K562 (cell line): ENCODE data around the gene PPIA. TPM values are rescaled to one million over a fixed set of nuclear protein-coding genes. Genes with fewer than 3 reads are reported as not detected.

ENCODE experiments used
- ATAC-seq: fragments of 200-7000 bp; cut with Tn5 transposase; 3 replicates; pipeline ENCODE4 v1.9.1; 2020; ENCODE audit warnings: moderate library complexity
- BruUV-seq: library from RNA; stranded (reverse); fragments of 400-500 nt; replicated peaks from 2 replicates; lab custom pipeline; 2021; lab: Mats Ljungman, UMichigan
- CTCF ChIA-PET: fragments of 300-600 bp; formaldehyde crosslinking; extraction: SDS; loops from one replicate; lab custom pipeline; 2021; ENCODE audit warnings: low intra/inter-chr PET ratio; lab: Yijun Ruan, JAX
- POLR2A ChIA-PET: fragments of 300-600, 350-650 bp; sonication (Branson Sonifier 250); formaldehyde crosslinking; extraction: SDS; loops from one replicate; lab custom pipeline; 2021; ENCODE audit warnings: antibody characterized with exemption, inconsistent platforms; lab: Yijun Ruan, JAX
- DNase-seq, 4 experiments: peaks; one replicate each; pipeline versions ENCODE4 v3.0.0 to v3.0.0-alpha.2; 2011 to 2018; ENCODE audit warnings: low spot score in 3 of 4, mixed read lengths in 3 of 4; ENCODE audit errors: extremely low read depth in 1 of 4
- FAIRE-seq: peaks from 2 replicates; lab custom pipeline; 2011; peaks lifted over from hg19 to GRCh38; lab: Jason Lieb, UNC
- H2AFZ ChIP-seq: 2 replicates; pipeline ENCODE4 v1.6.0; 2011; ENCODE audit warnings: low read depth, low read length, control low read depth, inconsistent platforms
- H3K27ac ChIP-seq: fragments of 200-600 bp; 3 replicates; pipeline ENCODE4 v1.8.0; 2011; ENCODE audit warnings: low read depth, mild to moderate bottlenecking, control low read depth, inconsistent platforms, low read length, moderate library complexity, mixed read lengths; ENCODE audit errors: extremely low read depth
- H3K27me3 ChIP-seq, 2 experiments: fragments of 300-600 bp in 1 of 2; 2 replicates in 1 of 2; 3 replicates in 1 of 2; pipeline versions ENCODE4 v1.6.0 to v1.8.0; 2011; ENCODE audit warnings: inconsistent platforms in 2 of 2, low read length in 2 of 2, mild to moderate bottlenecking in 1 of 2, mixed read lengths in 1 of 2, moderate library complexity in 1 of 2; ENCODE audit not compliant: control insufficient read depth in 2 of 2, insufficient read depth in 2 of 2
- H3K36me3 ChIP-seq: fragments of 300-600 bp; 3 replicates; pipeline ENCODE4 v1.8.0; 2011; ENCODE audit warnings: mild to moderate bottlenecking, low read length, inconsistent platforms; ENCODE audit not compliant: control insufficient read depth, insufficient read depth
- H3K4me1 ChIP-seq, 2 experiments: fragments of 200-600 bp in 1 of 2; replicated peaks in 1 of 2; 2 replicates in 1 of 2; 3 replicates in 1 of 2; pipeline versions ENCODE4 v1.5.1 to v1.8.0; 2011; ENCODE audit warnings: inconsistent platforms in 2 of 2, low read length in 2 of 2, mild to moderate bottlenecking in 1 of 2, mixed read lengths in 1 of 2, moderate library complexity in 1 of 2; ENCODE audit not compliant: control insufficient read depth in 2 of 2, insufficient read depth in 2 of 2
- H3K4me2 ChIP-seq: 2 replicates; pipeline ENCODE4 v1.6.1; 2011; ENCODE audit warnings: low read length, control low read depth, inconsistent platforms, mixed read lengths; ENCODE audit not compliant: insufficient read depth
- H3K4me3 ChIP-seq: fragments of 200-600 bp; sonication (generic), shearing (Covaris generic); 2 replicates; pipeline ENCODE4 v1.5.1; 2016; ENCODE audit warnings: control low read depth, inconsistent platforms
- H3K79me2 ChIP-seq: fragments of 200-600 bp; 3 replicates; pipeline ENCODE4 v1.8.0; 2011; ENCODE audit warnings: low read length, inconsistent platforms; ENCODE audit not compliant: control insufficient read depth, insufficient read depth
- H3K9ac ChIP-seq, 2 experiments: 2 replicates each; pipeline versions ENCODE4 v1.6.0 to v1.6.1; 2011; ENCODE audit warnings: low read depth in 2 of 2, low read length in 2 of 2, control low read depth in 1 of 2, inconsistent platforms in 1 of 2, mild to moderate bottlenecking in 1 of 2, mixed read lengths in 1 of 2; ENCODE audit not compliant: insufficient read depth in 1 of 2
- H3K9me1 ChIP-seq: one replicate; pipeline ENCODE4 v1.6.0; 2011; ENCODE audit warnings: inconsistent platforms, mild to moderate bottlenecking, low read length, moderate library complexity; ENCODE audit not compliant: control insufficient read depth, insufficient read depth
- H3K9me3 ChIP-seq: replicated peaks from 2 replicates; pipeline ENCODE4 v1.5.1; 2011; ENCODE audit warnings: low read depth, low read length, inconsistent platforms; ENCODE audit not compliant: control insufficient read depth, insufficient read depth
- H4K20me1 ChIP-seq: replicated peaks from 2 replicates; pipeline ENCODE4 v1.6.1; 2011; ENCODE audit warnings: low read length, inconsistent platforms, mixed read lengths; ENCODE audit not compliant: control insufficient read depth, insufficient read depth
- CBFB ChIP-seq: sonication (generic); formaldehyde crosslinking; IDR thresholded peaks from 2 replicates; pipeline ENCODE4 v1.4.0; 2020; ENCODE audit warnings: mild to moderate bottlenecking, missing genetic modification reagents
- DIDO1 ChIP-seq: fragments of 450-650 bp; IDR thresholded peaks from 2 replicates; pipeline ENCODE4 v1.6.1; 2016; ENCODE audit warnings: low read depth, missing biosample characterization, missing genetic modification characterization
- FIP1L1 ChIP-seq: fragments of 200-400 bp; formaldehyde crosslinking; IDR thresholded peaks from 2 replicates; pipeline ENCODE4 v1.6.1; 2018; ENCODE audit warnings: mild to moderate bottlenecking, low read depth, low read length; ENCODE audit not compliant: poor library complexity, severe bottlenecking
- GTF2F1 ChIP-seq: IDR thresholded peaks from 2 replicates; pipeline ENCODE4 v1.6.1; 2011; ENCODE audit warnings: low read depth, low read length, improper control_type of control experiment
- ILF3 ChIP-seq: fragments of 450-650 bp; IDR thresholded peaks from 2 replicates; pipeline ENCODE4 v1.6.1; 2018; ENCODE audit warnings: antibody characterized with exemption, mild to moderate bottlenecking, moderate library complexity, borderline replicate concordance
- KAT7 ChIP-seq: sonication (generic); formaldehyde crosslinking; IDR thresholded peaks from 2 replicates; pipeline ENCODE4 v1.8.0; 2022; ENCODE audit warnings: missing genetic modification reagents, mild to moderate bottlenecking, borderline replicate concordance
- MAZ ChIP-seq, 2 experiments: fragments of 450-650 bp in 1 of 2; sonication (generic) in 1 of 2; formaldehyde crosslinking; IDR thresholded peaks in 1 of 2; conservative IDR thresholded peaks in 1 of 2; 2 replicates each; pipeline versions ENCODE4 v1.4.0 to v1.5.0; 2020; ENCODE audit warnings: mild to moderate bottlenecking in 1 of 2, missing genetic modification reagents in 1 of 2
- MEF2D ChIP-seq: conservative IDR thresholded peaks from 2 replicates; pipeline ENCODE4 v1.6.1; 2016; ENCODE audit warnings: low read depth, missing genetic modification characterization, missing compliant biosample characterization
- SMAD1 ChIP-seq: fragments of 150-350 bp; IDR thresholded peaks from 2 replicates; pipeline ENCODE4 v1.6.1; 2014; ENCODE audit warnings: low read length, low read depth; ENCODE audit not compliant: partially characterized antibody
- TOE1 ChIP-seq, 2 experiments: fragments of 450-650 bp in 1 of 2; sonication (generic) in 1 of 2; formaldehyde crosslinking in 1 of 2; IDR thresholded peaks; 2 replicates each; pipeline versions ENCODE4 v1.7.1 to v1.8.0; 2016 to 2022; ENCODE audit warnings: borderline replicate concordance in 2 of 2, mild to moderate bottlenecking in 2 of 2, antibody characterized with exemption in 1 of 2, inconsistent platforms in 1 of 2, low read depth in 1 of 2, missing genetic modification reagents in 1 of 2, moderate library complexity in 1 of 2
- ZBED1 ChIP-seq: IDR thresholded peaks from 2 replicates; pipeline ENCODE4 v1.6.1; 2014
- ZNF445 ChIP-seq: fragments of 250-450 bp; sonication (Bioruptor Pico); IDR thresholded peaks from 2 replicates; pipeline ENCODE4 v1.4.0; 2020; ENCODE audit warnings: low read depth, mild to moderate bottlenecking, moderate library complexity
- ZNF668 ChIP-seq: fragments of 250-450 bp; sonication (Bioruptor Pico); IDR thresholded peaks from 2 replicates; pipeline ENCODE4 v1.8.0; 2022; ENCODE audit warnings: mild to moderate bottlenecking, inconsistent platforms
- WGBS: fragments of 100-300 bp; shearing (Covaris generic); methylation state at CpG from one replicate; pipeline ENCODE4 v1.1.6; 2016; ENCODE audit warnings: low coverage, mixed read lengths; ENCODE audit not compliant: insufficient coverage; ENCODE audit errors: missing lambda C conversion rate; 5-methylcytosine and 5-hydroxymethylcytosine counted together
- in situ Hi-C: fragments of 300-500 bp; cut with MboI; formaldehyde crosslinking; loops from 4 replicates; pipeline ENCODE4 v1.15.0; 2018; ENCODE audit warnings: inconsistent platforms, mixed read lengths
- intact Hi-C: fragments of 100-400 bp; cut with micrococcal nuclease; formaldehyde crosslinking; loops from 2 replicates; pipeline ENCODE4 v1.14.2; 2022
- polyA plus RNA-seq, 8 experiments: library from polyadenylated mRNA; depleted of rRNA in 4 of 8; stranded (reverse) in 5 of 8; unstranded in 3 of 8; fragments of >200 nt; fragmentation: Nextera tagmentation in 2 of 8; fragmentation: Illumina TruSeq in 1 of 8; extraction: Ambion mirVana in 2 of 8; extraction: Trizol in 1 of 8; gene quantifications; 2 replicates each; pipeline versions ENCODE4 v1.2.1 to v1.2.3, GENCODE V29; 2011 to 2014; ENCODE audit warnings: inconsistent platforms in 1 of 8, missing spikeins in 1 of 8
- total RNA-seq, 7 experiments: library from RNA; depleted of rRNA in 6 of 7; stranded (reverse); fragments of >200 nt in 6 of 7; fragmentation: Illumina TruSeq in 2 of 7; extraction: Trizol in 2 of 7; gene quantifications; 2 replicates each; pipeline versions ENCODE4 v1.2.1 to v1.2.3, GENCODE V29; 2011 to 2021; ENCODE audit warnings: low replicate concordance in 1 of 7
- TF ChIP-seq, protein P1 (sequence below): fragments of 450-650 bp; IDR thresholded peaks from one replicate; pipeline ENCODE4 v1.6.1; 2018; ENCODE audit warnings: mild to moderate bottlenecking, moderate library complexity; ENCODE audit not compliant: partially characterized antibody
- TF ChIP-seq, protein P2 (sequence below), 2 experiments: fragments of 150-350 bp in 1 of 2; IDR thresholded peaks; 2 replicates each; pipeline ENCODE4 v1.6.1; 2012 to 2016; ENCODE audit warnings: low read depth in 2 of 2, low read length in 2 of 2, mild to moderate bottlenecking in 1 of 2, moderate library complexity in 1 of 2
- TF ChIP-seq, protein P3 (sequence below): sonication (generic); formaldehyde crosslinking; IDR thresholded peaks from 2 replicates; pipeline ENCODE4 v1.8.0; 2022; ENCODE audit warnings: mild to moderate bottlenecking, missing genetic modification reagents, borderline replicate concordance

Gene PPIA
- total and polyA plus RNA-seq, 9 of the 15 experiments (the other 6 are each of a cell fraction or from before 2014, with no cell fraction given): 2,583 to 7,504 (median 3,973) TPM

DNA sequence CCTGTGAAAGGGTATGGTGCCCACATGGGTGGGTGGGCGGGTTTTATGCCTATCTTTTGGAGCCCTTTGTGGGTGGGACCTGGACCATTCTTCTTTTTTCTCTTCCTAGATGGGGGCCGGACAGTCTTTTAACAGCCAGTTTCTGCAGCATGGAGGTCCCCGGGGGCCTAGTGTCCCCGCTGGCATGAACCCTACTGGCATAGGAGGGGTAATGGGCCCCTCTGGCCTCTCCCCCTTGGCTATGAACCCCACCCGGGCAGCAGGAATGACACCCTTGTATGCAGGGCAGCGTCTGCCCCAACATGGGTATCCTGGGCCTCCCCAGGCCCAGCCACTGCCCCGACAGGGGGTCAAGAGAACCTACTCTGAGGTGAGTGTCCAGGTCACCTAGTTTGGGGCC lies 38.7 kb upstream of the PPIA start:
- WGBS: 72% methylated on average over 6 of the region's 7 CpGs
- no TSS peak for BruUV-seq
- Histone ChIP-seq H2AFZ (no peak overlapping the region), H3K36me3 (peaks cover 46% of the 10 kb centered on the region; the same call in 2 of the 3 replicates), H3K4me3 (no peak overlapping the region), H3K27ac (no peak overlapping the region), H3K9ac (no peak overlapping the region), H4K20me1 (0 out of 2 replicates have a peak, but pooled peaks cover 5% of the 10 kb centered on the region), H3K9me1 (no peaks in the 10 kb centered on the region), H3K9me3 (no peaks in the 10 kb centered on the region), H3K4me1 (peaks cover 16 to 41% of the 10 kb centered on the region in 2 experiments; a peak in 4 of 5 replicates), H3K79me2 (peaks cover 35% of the 10 kb centered on the region), H3K27me3 (no peaks in the 10 kb centered on the region), H3K4me2 (no peak overlapping the region)
- POLR2A ChIA-PET: no interaction called here
- CTCF ChIA-PET: no interaction called here
- ATAC-seq (no peak), DNase-seq (no peak), FAIRE-seq (no peak)
- intact Hi-C loops: no loop called here
- in situ Hi-C loops: no loop called here
- TF ChIP-seq TOE1 (IDR thresholded peaks at IDR 0.05; ENCODE audit: borderline replicate concordance): no peak
- no peak for TF ChIP-seq TOE1 (CRISPR knock-in tag; IDR thresholded peaks at IDR 0.05; ENCODE audit: borderline replicate concordance, low read depth)
- no peak for TF ChIP-seq MAZ (CRISPR knock-in tag; conservative IDR thresholded peaks at IDR 0.05 in 1 of 2, IDR thresholded peaks at IDR 0.05 in 1 of 2)
- no peak for TF ChIP-seq SMAD1
- TF ChIP-seq KAT7 (CRISPR knock-in tag): no peak
- TF ChIP-seq ZNF445 (CRISPR knock-in tag): no peak
- TF ChIP-seq MEF2D (tag): no peak
- no peak for TF ChIP-seq ILF3
- TF ChIP-seq ZNF668 (CRISPR knock-in tag): no peak
- TF ChIP-seq CBFB (CRISPR knock-in tag): no peak
- TF ChIP-seq, protein P1, sequence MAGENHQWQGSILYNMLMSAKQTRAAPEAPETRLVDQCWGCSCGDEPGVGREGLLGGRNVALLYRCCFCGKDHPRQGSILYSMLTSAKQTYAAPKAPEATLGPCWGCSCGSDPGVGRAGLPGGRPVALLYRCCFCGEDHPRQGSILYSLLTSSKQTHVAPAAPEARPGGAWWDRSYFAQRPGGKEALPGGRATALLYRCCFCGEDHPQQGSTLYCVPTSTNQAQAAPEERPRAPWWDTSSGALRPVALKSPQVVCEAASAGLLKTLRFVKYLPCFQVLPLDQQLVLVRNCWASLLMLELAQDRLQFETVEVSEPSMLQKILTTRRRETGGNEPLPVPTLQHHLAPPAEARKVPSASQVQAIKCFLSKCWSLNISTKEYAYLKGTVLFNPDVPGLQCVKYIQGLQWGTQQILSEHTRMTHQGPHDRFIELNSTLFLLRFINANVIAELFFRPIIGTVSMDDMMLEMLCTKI: no peak
- no peak for TF ChIP-seq ZBED1
- TF ChIP-seq, protein P2, sequence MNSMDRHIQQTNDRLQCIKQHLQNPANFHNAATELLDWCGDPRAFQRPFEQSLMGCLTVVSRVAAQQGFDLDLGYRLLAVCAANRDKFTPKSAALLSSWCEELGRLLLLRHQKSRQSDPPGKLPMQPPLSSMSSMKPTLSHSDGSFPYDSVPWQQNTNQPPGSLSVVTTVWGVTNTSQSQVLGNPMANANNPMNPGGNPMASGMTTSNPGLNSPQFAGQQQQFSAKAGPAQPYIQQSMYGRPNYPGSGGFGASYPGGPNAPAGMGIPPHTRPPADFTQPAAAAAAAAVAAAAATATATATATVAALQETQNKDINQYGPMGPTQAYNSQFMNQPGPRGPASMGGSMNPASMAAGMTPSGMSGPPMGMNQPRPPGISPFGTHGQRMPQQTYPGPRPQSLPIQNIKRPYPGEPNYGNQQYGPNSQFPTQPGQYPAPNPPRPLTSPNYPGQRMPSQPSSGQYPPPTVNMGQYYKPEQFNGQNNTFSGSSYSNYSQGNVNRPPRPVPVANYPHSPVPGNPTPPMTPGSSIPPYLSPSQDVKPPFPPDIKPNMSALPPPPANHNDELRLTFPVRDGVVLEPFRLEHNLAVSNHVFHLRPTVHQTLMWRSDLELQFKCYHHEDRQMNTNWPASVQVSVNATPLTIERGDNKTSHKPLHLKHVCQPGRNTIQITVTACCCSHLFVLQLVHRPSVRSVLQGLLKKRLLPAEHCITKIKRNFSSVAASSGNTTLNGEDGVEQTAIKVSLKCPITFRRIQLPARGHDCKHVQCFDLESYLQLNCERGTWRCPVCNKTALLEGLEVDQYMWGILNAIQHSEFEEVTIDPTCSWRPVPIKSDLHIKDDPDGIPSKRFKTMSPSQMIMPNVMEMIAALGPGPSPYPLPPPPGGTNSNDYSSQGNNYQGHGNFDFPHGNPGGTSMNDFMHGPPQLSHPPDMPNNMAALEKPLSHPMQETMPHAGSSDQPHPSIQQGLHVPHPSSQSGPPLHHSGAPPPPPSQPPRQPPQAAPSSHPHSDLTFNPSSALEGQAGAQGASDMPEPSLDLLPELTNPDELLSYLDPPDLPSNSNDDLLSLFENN (IDR thresholded peaks at IDR 0.05; ENCODE audit: low read depth in 2 of 2, low read length in 2 of 2): no peak
- TF ChIP-seq GTF2F1: no peak
- TF ChIP-seq, protein P3, sequence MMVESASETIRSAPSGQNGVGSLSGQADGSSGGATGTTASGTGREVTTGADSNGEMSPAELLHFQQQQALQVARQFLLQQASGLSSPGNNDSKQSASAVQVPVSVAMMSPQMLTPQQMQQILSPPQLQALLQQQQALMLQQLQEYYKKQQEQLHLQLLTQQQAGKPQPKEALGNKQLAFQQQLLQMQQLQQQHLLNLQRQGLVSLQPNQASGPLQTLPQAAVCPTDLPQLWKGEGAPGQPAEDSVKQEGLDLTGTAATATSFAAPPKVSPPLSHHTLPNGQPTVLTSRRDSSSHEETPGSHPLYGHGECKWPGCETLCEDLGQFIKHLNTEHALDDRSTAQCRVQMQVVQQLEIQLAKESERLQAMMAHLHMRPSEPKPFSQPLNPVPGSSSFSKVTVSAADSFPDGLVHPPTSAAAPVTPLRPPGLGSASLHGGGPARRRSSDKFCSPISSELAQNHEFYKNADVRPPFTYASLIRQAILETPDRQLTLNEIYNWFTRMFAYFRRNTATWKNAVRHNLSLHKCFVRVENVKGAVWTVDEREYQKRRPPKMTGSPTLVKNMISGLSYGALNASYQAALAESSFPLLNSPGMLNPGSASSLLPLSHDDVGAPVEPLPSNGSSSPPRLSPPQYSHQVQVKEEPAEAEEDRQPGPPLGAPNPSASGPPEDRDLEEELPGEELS (CRISPR knock-in tag): no peak
- no peak for TF ChIP-seq FIP1L1
- TF ChIP-seq DIDO1 (tag): no peak
